Measurements from ENCODE around the gene AKAP3.

- TF ChIP-seq, protein P1, sequence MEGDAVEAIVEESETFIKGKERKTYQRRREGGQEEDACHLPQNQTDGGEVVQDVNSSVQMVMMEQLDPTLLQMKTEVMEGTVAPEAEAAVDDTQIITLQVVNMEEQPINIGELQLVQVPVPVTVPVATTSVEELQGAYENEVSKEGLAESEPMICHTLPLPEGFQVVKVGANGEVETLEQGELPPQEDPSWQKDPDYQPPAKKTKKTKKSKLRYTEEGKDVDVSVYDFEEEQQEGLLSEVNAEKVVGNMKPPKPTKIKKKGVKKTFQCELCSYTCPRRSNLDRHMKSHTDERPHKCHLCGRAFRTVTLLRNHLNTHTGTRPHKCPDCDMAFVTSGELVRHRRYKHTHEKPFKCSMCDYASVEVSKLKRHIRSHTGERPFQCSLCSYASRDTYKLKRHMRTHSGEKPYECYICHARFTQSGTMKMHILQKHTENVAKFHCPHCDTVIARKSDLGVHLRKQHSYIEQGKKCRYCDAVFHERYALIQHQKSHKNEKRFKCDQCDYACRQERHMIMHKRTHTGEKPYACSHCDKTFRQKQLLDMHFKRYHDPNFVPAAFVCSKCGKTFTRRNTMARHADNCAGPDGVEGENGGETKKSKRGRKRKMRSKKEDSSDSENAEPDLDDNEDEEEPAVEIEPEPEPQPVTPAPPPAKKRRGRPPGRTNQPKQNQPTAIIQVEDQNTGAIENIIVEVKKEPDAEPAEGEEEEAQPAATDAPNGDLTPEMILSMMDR (IDR thresholded peaks at IDR 0.05): no peak
- no peak for TF ChIP-seq MAZ (IDR thresholded peaks at IDR 0.05; ENCODE audit: borderline replicate concordance, low read depth, low read length)
- no peak for TF ChIP-seq POLR2A (IDR thresholded peaks at IDR 0.05; ENCODE audit: low read length)
- no peak for TF ChIP-seq RAD21 (conservative IDR thresholded peaks at IDR 0.05 in 1 of 2, IDR thresholded peaks at IDR 0.05 in 1 of 2)
- TF ChIP-seq JUN (IDR thresholded peaks at IDR 0.05): no peak
- no peak for TF ChIP-seq EP300 (IDR thresholded peaks at IDR 0.05)
- no peak for TF ChIP-seq ESRRA (IDR thresholded peaks at IDR 0.05; ENCODE audit: borderline replicate concordance, low read length)
- no peak for TF ChIP-seq RFX5 (IDR thresholded peaks at IDR 0.05)
- TF ChIP-seq MYC (IDR thresholded peaks at IDR 0.05; ENCODE audit: borderline replicate concordance, low read length): no peak
These were observed 39.8 kb downstream of the AKAP3 start for GRCh38 chr12:4609071-4609470.
